Activated gamma-delta T cell treated with Interleukin-2 at 50 U/mL for 16 hours (primary cell): ENCODE measurements around the gene HELQ.

Experiments used
- DNase-seq: peaks from one replicate; pipeline ENCODE4 v3.0.0-alpha.2; 2020

The HELQ gene

GRCh38 chr4:83369831-83370639 is 85.6 kb downstream of the HELQ start:
- DNase-seq, result no peak

DNA sequence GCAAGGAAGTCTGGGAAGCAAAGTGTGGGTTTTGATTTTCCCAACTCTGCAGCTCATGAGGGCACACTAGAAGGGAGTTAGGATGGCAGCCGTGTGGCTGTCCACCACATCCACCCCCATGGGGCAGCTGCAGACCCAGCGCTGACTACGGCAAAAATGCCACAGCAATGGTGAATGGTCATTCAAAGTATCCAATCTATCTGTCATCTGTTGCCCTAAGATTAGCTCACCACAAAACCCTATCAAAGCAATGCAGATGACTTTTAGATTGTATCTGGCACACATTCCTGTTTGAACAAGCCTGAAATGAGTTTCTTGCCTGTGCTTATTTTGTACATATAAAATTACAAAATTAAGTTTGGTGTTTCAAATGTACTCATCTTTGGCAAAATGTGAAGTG is 91.3 kb downstream of the HELQ start:
- DNase-seq, result no peak

DNA sequence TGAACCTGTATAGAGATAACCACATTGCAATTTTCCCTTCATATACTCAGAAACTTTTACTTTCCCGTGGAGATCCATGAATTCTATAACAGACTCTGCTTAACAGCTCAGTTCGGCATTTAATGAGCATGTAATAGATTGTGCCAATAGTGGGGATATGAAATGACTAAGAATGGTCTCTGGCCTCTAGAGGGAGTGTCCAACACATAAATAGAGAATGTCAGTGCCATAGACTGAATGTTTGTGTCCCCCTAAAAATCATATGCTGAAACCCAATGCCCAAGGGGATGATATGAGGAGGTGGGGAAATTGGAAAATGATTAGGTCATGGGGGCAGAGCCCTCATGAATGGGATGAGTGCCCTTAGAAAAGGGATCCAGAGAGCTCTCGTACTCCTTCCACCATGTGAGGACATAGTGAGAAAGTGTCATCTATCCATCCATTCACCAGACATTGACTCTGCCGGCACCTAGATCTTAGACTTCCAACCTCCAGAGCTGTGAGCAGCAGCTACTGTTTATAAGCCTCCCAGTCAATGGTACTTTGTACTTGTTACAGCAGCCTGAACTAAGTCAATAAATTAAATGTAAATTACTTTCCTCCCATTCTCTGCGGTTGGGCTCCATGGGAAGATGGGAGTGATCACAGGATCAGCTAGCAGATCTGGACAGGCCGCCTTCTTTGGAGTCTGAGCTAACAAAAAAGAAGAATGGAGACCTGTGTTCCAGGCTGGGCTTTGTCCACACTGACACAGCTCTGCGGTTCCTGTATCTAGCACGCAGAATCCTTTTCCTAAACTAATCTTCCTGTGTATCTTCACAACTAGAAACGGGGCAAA is 92.9 kb downstream of the HELQ start:
- DNase-seq, result no peak

DNA sequence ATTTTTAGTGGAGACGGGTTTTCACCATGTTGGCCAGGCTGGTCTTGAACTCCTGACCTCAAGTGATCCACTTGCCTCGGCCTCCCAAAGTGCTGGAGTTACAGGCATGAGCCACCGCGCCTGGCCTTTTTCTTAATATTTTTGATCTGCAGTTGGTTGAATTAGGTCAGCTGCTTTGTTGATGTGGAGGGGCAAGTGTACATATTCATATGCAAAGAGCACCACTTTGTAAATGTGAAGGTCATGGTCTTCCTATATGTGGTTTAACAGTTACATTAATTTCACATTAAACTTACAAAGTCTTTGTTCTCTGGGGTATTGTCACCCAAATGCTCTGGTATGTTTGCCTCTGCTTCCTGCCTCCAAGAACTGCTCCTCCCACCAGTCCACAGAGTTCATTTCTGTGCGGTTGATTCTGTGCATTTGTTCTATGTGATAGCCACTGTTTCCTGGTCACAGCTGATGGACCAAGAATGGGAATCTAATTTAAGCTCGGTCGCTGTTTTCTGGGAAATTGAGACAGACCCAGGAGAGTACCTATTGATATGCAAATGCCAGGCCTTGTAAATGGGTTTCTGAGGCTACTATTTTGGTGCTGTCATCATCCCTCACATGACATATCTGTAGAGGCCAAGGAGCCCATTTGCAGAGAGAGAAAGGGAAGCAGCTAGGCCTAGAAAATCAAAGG is 94.1 kb downstream of the HELQ start:
- no peak for DNase-seq

GRCh38 chr4:83360018-83360417 is 95.6 kb downstream of the HELQ start:
- no peak for DNase-seq

DNA sequence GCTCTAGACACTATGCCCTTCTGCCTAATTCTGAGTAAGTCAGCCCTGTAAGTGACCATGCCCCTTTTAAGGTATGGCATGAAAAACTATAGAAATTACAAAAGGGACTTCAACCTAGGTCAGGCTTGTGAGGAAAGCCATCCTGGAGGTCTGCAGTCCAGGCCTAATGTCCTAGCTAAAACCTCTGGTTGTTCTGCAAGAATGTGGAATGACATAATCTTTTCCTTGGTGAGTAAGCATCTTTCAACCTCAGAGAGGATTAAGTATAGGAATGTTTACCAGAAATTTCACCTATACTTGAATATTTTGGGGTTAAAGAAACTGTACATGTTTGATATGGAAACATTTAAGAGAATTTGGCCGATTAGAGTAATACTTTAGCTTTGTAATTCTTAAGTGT is 97.2 kb downstream of the HELQ start:
- DNase-seq, result no peak
